Fibroblast of skin of left quadriceps (primary cell): Measurements from ENCODE around the gene GFOD2.
A peak's percentile ranks its signal among the peaks of the same experiment; 100 is the strongest.

ENCODE experiments used
- DNase-seq, 2 experiments: peaks; one replicate each; pipeline ENCODE4 v3.0.0-alpha.2; 2013; ENCODE audit warnings: low read depth in 2 of 2

The GFOD2 gene

DNA sequence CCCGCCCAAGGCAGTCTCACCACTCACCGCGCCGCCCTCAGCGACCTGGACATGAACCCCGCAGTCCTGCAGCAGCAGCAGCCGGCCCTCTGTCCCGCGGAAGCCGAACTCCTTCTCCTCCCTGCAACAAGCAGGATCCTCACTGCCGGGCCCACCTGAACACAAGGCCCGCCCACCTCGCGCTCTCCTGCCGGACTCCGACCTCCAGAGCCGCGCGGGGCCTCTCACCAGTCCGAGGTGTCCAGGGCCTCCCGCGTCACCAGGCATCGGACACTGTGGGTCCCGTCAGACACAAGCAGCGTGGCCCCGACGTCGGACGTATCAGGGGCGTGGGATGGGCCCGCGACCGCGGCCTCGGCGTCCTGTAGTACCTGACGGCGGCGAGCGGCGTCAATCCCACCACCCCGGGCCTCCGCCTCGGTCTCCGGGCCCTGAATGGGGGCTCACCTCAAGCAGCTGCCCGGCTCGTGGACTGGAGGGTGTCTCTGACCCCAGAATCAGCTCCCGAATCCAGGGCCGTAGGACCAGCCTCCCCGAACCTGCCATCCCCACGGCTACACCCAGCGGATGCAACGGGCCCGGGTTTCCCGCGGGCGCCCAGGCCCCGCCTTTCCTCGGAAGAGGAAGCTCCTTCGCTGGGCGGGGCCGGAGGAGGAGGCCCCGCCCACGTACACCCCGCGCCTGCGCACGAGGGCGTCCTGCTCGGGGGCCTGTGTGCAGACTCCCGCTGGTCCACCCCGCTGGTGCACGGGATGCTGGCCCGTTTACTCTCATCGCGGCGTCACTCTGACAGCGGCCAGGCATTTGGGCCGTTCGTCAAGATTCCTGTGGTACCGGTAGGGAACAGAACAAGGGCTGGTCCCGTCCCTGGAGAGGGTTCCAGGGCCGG, 59.2 kb downstream of the GFOD2 start, which contains the start of gene ACD:
TSS of gene ACD (minus strand) at position 586 of the 889 bp plus-strand sequence. CDS start at position 546, 40 bp downstream.
- DNase-seq: peak; percentile 75 to 77

DNA sequence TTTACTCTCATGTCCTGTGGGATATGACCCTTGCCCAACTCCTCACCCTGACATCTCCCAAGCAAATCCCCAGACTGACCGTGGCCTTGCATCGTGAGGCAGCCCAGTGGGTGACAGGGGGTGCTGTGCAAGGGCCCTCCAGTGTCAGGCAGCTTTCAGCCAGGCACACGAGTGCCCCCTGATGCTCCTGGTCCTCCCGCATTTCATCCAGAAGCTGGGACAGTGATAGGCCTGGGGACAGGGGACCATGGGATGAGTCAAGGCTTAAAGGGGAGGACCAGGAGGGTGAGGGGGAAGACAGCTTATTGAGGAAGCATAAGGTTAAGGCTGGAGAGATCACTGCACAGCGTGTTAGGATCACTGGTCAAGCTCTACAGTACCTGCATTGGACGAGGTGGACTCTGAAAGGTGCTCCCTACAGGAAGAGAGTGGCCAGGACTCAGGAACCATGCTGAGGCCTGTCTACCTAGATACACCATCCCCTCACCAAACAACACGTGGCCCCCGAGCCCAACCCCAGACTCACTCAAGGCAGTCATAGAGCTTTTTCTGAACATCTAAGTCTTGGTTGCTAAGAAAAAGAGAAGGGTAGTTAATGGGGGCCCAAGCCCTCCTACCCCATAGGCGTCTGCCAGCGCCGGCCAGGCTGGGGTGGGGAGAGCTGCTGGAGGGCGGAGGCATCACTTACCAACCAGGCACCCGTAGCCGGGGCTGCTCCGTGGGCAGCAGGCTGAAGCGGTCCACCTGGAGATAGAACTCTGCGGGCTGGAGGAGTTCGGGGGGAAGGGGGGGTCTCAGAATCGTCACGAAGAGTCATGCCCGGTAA, 60.1 kb downstream of the GFOD2 start:
- no peak for DNase-seq

DNA sequence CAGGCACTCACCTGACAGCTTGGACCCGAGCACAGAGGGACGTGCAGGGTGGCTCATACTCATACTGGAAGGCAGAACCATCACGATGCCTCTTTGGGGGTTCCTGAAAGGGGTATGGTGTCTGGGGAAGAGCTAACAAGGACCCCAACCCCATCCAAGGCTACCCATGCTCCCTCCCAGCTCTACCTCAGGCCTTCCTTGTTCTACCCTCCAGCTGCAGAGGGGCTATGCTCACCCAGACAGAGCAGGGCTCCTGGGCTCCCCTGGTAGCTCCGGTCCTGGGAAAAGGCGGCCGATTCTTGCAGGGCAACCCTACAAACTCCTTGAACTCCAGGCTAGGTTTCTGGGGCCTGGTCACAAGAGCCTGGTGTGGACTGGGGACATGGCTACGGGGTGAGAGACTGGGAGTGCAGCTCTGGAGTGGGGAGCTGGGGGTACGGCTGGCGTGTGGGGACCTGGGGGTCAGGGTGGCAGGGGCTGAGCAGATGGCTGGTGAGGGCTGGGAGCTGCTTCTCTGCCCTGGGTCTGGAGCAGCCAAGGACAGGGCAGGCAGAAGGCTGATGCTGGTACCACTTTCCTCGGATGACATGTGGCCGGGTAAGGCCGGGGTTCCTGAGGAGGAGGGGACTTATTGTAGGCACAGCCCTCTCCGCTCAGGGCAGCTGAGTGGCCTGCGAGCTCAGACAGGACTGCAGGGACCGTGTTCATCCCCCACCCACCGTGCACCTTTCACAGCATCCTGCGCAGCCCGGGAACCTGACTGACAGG, 61.2 kb downstream of the GFOD2 start:
- DNase-seq: no peak

DNA sequence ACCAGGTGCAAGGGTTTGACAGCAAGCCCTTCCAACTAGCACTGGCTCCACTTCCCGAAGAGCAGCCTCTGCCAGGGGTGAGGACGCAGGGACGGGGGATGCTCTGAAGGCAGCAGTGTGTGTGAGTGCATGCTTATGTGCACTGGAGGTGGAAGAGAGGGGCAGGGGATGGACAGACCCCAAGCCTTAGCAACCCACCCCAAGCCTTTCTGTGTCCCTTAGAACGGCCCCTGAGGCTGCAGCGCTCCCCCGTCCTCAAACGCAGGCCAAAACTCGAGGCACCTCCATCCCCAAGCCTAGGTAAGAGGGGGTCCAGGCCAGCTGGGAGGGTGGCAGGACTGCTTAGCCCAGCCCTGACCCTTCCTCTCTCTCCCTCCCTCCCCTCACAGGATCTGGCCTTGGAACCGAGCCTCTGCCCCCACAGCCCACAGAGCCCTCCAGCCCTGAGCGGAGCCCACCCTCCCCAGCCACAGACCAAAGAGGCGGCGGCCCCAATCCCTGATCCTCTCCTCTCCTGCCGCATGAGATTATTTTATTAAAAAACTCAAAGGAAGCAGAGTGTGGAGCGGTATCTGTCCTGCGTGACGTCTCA, 62.0 kb downstream of the GFOD2 start:
- no peak for DNase-seq

DNA sequence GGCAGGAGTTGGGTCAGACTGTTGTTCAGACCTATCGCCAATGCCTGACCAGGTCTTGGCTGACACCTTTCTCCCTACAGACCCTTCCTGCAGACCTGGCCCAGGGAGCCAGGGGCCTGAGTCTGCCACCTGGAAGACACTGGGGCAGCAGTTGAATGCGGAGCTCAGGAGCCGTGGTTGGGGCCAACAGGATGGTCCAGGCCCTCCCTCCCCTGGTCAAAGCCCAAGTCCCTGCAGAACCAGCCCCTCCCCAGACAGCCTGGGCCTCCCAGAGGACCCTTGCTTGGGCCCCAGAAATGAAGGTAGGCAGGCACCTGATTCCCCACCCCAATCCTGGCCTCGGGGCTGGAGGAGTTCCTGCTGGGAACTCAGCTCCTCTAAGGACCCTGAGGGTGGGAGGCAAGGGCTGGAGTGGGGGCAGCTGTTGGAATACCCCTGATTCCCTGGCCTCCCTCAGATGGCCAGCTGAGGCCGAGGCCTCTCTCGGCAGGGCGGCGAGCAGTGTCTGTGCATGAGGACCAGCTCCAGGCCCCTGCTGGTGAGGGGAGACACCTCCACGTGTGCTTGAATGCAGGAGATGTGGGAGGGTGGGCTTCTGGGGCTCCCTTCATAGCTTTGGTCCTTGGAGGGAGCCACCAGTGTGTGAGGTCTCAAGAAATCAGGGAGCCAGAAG, 62.6 kb downstream of the GFOD2 start:
- DNase-seq: no peak

DNA sequence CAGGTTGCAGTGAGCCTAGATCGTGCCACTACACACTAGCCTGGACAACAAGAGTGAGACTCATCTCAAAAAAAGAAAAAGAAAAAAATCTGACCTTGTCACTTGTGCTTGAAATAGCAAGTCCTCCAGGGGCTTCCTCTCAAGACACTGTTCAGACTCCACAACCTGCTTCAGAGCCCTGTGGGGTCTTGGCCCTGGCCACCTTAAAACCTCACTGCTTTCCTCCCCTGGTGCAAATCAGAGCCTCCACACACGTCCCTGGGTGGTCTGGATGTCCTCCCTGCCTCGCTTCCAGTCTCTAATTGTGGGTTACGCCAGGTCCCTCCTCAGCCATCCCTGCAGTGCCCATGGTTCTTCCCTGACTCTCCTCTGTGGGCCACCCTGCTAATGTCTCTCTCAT, 63.8 kb downstream of the GFOD2 start:
- DNase-seq: no peak

DNA sequence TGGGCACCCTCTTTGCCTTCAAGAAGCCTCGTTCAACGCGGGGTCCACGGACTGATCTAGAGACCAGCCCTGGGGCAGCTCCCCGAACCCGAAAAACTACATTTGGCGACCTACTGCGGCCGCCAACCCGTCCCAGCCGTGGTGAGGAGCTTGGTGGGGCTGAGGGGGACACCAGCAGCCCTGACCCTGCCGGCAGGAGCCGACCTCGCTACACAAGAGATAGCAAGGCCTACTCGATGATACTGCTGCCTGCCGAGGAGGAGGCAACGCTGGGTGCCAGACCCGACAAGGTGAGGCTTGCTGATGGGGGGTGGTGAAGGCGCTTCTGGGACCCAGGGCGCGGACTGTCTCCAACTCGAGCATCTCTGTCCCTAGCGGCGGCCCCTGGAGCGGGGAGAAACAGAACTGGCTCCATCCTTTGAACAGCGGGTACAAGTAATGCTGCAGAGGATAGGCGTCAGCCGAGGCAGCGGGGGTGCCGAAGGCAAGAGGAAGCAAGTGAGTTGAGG, 64.7 kb downstream of the GFOD2 start:
- DNase-seq: no peak

DNA sequence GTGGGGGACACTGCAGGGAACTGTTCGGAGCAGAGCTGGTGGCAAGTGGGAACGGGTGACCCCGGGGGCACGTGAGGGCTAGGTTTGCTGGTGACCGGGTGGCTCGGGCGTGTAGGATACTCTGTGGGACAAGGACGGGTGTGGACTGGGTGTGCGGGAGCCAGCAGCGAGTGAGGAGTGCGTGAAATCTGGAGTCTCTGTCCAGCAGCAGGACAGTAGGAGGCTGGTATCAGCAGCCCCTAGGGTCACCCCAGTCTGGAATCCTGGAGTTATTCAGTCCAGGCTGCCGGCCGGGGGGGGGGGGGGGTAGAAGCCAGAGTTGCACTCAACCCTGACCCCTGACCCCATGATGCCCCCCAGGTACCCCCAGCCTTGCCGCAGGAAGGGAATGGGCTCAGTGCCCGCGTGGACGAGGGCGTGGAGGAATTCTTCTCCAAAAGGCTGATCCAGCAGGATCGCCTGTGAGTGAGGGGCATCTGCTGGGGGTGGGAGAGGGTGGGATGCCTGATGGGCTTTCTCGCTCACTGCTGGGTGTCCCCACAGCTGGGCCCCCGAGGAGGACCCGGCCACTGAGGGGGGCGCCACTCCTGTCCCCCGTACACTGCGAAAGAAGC, 65.2 kb downstream of the GFOD2 start:
- DNase-seq: no peak

DNA sequence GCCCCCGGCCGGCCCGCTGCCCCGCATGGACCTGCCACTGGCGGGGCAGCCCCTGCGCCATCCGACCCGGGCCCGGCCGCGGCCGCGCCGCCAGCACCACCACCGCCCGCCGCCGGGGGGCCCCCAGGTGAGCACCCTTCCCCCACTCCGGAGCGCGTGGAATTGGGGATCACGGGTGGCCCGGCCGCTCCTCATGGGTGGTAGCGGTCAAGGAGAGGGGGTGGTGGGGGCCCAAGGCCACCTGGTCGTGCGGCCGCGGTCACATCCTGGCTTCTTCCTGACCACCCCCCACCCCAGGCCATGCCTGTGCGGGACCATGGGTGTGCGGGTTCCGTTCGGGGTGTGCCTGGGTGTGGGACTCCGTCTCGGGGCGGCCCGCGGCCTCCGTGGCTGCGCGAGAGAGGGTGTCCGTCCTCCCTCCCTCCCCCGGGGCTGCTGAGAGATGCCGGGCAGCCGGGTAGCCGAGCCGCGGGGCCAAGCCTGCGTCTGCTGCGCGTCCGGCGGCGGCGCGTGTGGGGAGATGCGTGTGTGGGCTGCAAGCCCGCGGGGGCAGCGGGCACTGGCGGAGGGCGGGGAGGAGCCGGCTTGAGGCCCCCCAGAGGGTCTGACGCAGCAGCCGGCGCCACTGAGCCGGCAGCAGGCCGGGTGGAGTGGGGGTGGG, 65.9 kb downstream of the GFOD2 start:
- no peak for DNase-seq

DNA sequence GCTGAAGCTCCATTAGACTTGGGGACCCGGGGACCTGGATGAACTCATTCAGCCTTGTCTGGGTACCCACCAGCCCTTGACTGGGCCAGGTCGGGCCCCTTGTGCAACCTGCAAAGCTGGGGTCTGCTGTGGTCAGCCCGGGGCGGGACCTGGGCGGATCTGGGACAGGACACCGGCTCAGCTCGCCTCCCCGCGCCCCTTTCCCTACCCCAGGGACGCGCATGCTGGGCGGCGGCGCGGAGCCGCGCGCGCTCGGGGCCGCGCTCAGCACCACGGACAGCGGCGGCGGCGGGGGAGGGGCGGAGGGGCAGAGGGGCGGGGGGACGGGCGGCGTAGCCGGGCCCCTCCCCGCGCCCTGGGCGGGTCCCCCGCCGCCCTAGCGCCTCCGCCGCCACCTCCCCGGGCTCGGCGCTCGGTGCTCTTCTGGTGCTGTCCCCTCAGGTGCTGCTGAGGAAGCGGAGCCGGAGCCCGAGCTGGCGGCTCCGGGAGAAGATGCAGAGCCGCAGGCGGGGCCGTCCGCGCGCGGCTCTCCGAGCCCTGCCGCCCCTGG, 66.5 kb downstream of the GFOD2 start:
- no peak for DNase-seq

DNA sequence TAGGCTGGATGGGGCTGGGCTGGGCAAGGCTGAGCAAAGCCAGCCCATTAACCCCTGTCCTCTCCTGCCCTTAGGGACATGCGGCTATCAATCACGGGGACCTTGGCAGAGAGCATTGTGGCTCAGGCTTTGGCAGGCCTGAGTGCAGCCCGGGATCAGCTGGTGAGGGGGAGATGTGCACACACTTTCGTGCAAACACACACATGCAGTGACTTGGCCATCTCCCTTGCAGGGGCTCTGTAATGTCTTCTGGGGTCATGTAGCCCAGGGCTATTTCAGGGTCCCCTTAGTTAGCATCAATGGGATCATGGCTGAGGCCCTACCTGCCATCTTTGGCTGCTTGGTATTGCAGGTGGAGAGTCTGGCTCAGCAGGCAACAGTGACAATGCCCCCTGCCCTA, 67.3 kb downstream of the GFOD2 start:
- no peak for DNase-seq

DNA sequence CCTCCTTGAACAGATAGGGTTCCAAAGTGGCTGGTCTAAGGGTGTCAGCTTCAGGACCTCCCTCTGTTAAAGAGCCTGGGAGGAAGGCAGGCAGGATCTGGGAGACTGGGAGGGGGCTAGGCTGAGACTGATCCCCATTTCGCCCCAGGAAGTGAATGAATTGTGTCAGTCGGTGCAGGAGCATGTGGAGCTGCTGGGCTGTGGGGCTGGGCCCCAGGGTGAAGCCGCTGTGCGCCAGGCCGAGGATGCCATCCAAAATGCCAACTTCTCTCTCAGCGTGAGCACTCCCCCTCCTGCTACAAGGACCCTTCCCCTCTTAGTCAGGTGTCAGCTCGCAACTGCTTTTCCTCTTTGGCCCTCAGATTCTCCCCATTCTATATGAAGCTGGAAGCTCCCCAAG, 68.1 kb downstream of the GFOD2 start:
- no peak for DNase-seq

DNA sequence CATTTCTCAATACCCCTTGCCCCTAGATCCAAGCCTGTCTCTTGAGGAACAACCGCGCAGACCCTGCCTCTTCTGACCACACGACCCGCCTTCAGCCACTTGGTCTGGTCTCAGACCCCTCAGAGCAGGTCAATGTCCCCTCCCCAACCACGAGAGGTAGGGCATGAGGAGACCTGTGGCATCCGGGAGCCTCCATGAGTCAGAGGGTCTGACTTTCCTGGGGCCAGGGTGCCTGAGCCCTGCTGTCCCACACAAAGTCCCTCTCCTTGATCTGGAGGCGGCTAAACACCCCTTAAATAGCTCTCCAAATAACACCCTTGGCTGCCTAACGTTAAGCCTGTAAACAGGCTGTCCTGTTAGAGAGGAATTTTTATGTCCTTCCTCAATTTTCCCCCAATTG, 69.1 kb downstream of the GFOD2 start:
- no peak for DNase-seq

DNA sequence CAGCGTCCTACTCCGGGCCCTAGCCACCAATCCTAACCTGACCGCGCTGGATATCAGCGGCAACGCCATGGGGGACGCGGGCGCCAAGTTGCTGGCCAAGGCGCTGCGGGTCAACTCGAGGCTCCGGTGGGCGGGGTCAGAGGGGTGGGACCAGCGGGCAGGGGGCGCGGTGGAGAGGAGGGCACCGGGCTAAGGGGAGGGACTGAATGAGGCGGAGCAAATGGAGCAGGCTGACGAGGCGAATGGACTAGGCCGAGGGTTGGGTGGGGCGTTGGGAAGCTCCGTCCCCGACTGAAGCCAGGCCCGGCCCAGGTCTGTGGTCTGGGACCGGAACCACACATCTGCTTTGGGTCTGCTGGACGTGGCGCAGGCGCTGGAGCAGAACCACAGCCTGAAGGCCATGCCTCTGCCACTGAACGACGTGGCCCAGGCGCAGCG, 69.6 kb downstream of the GFOD2 start:
- DNase-seq: no peak

DNA sequence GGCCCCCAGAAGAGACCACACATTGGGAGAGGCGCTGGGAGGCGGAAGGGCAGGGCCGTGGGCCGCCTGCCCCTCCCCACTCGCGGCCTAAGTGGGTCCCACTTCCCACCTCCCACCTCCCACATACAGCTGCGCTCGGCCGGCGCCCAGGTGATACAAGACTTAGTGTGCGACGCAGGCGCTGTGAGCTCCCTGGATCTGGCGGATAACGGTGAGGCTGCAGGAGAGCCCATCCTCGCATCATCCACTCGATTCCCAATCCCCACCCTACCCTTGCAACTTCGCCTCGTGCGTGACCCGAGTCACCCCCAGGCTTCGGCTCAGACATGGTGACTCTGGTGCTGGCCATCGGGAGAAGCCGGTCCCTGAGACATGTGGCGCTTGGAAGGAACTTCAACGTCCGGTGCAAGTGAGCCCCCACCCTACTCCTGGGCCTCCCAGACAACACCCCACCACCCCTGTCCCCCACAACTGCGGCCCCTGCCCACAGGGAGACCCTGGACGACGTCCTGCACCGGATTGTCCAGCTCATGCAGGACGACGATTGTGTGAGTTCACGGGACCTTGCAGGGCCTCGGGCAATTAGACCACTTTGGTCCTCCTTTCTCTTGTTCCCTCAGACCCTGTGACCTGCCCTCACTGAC, 70.2 kb downstream of the GFOD2 start:
- no peak for DNase-seq

DNA sequence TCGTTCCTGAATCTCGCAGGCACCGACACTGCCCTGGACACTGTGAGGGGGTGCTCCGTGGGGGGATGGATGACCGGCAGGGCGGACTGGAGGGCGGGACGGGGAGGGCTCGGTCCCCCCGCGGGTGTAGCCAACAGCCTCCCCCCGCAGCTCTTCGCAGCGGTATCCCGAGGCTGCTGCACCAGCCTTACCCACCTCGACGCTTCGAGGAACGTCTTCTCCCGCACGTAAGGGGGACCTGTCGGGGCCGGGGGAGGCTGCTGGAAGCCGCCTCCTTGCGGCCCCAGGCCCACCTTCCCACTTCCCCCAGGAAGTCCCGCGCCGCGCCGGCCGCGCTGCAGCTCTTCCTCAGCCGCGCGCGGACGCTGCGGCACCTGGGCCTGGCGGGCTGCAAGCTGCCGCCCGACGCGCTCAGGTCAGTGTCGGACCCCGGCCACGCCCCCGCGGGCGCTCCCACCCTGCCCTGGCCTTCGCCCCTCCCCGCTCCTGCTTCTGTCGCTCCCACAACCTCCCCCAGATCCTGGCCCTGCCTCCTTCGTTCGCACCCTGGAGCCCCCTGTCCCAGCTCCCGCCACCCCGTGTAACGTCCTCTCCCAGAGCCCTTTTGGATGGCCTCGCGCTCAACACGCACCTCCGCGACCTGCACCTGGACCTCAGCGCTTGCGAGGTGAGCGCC, 70.9 kb downstream of the GFOD2 start:
- no peak for DNase-seq

DNA sequence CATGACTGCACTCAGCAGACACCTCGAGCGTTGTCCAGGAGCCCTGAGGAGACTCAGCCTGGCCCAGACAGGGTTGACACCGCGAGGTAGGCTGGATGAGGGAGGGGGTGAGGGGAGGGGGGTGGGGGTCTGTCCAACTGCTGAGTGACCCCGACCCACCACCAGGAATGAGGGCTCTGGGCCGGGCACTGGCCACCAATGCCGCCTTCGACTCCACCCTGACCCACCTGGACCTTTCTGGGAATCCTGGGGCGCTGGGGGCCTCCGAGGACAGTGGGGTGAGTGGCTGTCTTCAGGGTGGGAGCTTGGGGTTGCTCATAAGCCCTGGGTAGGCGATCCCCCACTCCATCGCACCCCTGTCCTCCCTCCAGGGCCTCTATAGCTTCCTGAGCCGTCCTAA, 71.4 kb downstream of the GFOD2 start:
- no peak for DNase-seq

DNA sequence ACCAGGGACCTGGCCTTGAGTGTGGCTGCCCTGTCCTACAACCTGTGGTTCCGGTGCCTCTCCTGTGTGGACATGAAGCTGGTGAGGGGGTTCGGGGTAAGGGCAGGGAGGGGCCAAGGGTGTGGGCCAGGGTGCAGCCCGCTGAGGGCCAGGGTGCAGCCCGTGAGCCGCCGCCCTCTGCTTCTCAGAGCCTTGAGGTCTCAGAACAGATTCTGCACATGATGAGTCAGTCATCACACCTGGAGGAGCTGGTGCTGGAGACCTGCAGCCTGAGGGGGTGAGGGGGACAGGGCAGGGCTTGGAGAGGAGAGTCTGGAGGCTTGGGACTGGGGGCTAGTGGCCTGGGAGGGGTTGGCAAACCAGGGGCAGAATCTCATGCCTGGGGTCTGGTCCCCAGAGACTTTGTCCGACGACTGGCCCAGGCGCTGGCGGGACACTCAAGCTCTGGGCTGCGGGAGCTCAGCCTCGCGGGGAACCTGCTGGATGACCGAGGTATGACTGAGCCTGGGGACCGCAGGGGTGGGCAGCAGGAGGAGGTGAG, 71.9 kb downstream of the GFOD2 start:
- DNase-seq: no peak
